ENCODE measurements around the gene NAALADL2. TPM values are rescaled to one million over a fixed set of nuclear protein-coding genes. Genes with fewer than 3 reads are reported as not detected.
"Not testable (repeated sequence)": the region's sequence is repeated elsewhere in the genome, so short reads cannot be mapped to it uniquely, and the experiment has no call there.

NAALADL2 gene
- polyA plus RNA-seq, 1 experiment, result 6.3 TPM

GRCh38 chr3:175777965-175778364, 918.8 kb downstream of the NAALADL2 start:
- CTCF ChIA-PET, result no interaction called here
- no peak for DNase-seq (ENCODE audit: low read depth, low spot score)
- POLR2A ChIA-PET, result no interaction called here
- TF ChIP-seq, protein P1, sequence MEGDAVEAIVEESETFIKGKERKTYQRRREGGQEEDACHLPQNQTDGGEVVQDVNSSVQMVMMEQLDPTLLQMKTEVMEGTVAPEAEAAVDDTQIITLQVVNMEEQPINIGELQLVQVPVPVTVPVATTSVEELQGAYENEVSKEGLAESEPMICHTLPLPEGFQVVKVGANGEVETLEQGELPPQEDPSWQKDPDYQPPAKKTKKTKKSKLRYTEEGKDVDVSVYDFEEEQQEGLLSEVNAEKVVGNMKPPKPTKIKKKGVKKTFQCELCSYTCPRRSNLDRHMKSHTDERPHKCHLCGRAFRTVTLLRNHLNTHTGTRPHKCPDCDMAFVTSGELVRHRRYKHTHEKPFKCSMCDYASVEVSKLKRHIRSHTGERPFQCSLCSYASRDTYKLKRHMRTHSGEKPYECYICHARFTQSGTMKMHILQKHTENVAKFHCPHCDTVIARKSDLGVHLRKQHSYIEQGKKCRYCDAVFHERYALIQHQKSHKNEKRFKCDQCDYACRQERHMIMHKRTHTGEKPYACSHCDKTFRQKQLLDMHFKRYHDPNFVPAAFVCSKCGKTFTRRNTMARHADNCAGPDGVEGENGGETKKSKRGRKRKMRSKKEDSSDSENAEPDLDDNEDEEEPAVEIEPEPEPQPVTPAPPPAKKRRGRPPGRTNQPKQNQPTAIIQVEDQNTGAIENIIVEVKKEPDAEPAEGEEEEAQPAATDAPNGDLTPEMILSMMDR (IDR thresholded peaks at IDR 0.05; ENCODE audit: low read depth, low read length), result no peak
- H3K9me3 ChIP-seq (ENCODE audit: control insufficient read depth, insufficient read depth, low read length), result no peaks in the 10 kb centered on the region
- H3K4me3 ChIP-seq (ENCODE audit: low read depth, low read length), result no peak overlapping the region
- no peaks in the 10 kb centered on the region for H3K27me3 ChIP-seq (ENCODE audit: control insufficient read depth, insufficient read depth, low read length)
- H3K27ac ChIP-seq (ENCODE audit: low read depth, low read length), result no peak overlapping the region

DNA sequence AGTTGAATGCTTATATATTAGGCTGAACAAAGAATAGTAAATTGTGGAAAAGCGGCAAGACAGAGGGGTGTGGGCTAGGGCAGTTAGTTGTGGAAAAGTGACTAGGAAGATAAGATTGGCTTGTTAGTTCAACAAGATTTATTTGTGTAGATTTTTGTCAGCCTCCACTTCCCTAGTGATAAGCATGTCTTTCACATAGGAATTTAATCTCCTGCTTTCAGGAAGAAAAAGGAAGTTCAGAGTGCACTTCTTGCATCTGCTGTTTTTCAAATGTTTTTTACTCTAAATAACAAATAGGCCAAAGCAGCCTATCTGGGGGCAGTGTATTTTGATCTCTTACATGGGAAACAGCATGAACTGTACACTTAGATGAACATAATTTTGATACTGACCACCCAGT, 919.9 kb downstream of the NAALADL2 start:
- Histone ChIP-seq H3K27ac (ENCODE audit: low read depth, low read length) (no peak overlapping the region), H3K4me3 (ENCODE audit: low read depth, low read length) (no peak overlapping the region), H3K27me3 (ENCODE audit: control insufficient read depth, insufficient read depth, low read length) (no peaks in the 10 kb centered on the region), H3K9me3 (ENCODE audit: control insufficient read depth, insufficient read depth, low read length) (no peaks in the 10 kb centered on the region)
- no peak for DNase-seq (ENCODE audit: low read depth, low spot score)
- ChIA-PET POLR2A (no interaction called here), CTCF (no interaction called here)
- TF ChIP-seq, protein P1 (IDR thresholded peaks at IDR 0.05; ENCODE audit: low read depth, low read length), result no peak

DNA sequence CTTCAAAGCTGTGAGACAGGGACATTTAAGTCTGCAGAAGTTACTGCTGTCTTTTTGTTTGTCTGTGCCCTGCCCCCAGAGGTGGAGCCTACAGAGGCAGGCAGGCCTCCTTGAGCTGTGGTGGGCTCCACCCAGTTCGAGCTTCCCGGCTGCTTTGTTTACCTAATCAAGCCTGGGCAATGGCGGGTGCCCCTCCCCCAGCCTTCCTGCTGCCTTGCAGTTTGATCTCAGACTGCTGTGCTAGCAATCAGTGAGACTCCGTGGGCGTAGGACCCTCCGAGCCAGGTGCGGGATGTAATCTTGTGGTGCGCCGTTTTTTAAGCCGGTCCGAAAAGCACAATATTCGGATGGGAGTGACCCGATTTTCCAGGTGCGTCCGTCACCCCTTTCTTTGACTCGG, 928.0 kb downstream of the NAALADL2 start:
- H3K27me3 ChIP-seq (ENCODE audit: control insufficient read depth, insufficient read depth, low read length); H3K9me3 ChIP-seq (ENCODE audit: control insufficient read depth, insufficient read depth, low read length); CTCF ChIA-PET; DNase-seq (ENCODE audit: low read depth, low spot score); H3K4me3 ChIP-seq (ENCODE audit: low read depth, low read length); H3K27ac ChIP-seq (ENCODE audit: low read depth, low read length); POLR2A ChIA-PET: not testable (repeated sequence)

DNA sequence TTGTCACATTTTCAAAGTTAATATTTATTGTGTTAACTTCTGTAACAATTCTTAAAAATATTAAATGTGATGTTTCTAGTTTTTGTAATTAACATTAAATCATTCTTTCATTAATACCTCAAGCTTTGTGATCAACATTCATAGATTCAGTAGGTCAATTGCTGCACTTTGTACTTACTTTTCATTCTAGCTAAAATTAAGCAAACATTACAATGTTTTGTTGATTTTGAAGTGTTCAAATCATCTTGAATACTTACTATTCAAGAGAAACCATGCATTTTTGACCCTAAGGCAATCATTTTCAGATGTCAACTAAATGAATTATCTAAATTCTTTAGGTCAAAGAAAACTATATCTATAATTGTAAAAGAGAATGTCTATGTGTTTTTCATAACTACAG, 933.1 kb downstream of the NAALADL2 start:
- ChIA-PET CTCF (interaction anchor here (1.5 kb wide), 1 partner anchor 32 kb away, joined by 3 read pairs; no protein-coding TSS in a partner anchor), POLR2A (no interaction called here)
- no peak for DNase-seq (ENCODE audit: low read depth, low spot score)
- Histone ChIP-seq H3K27me3 (ENCODE audit: control insufficient read depth, insufficient read depth, low read length) (no peaks in the 10 kb centered on the region), H3K9me3 (ENCODE audit: control insufficient read depth, insufficient read depth, low read length) (no peaks in the 10 kb centered on the region), H3K27ac (ENCODE audit: low read depth, low read length) (no peak overlapping the region), H3K4me3 (ENCODE audit: low read depth, low read length) (no peak overlapping the region)
- TF ChIP-seq, protein P1 (IDR thresholded peaks at IDR 0.05; ENCODE audit: low read depth, low read length), result no peak

- Histone ChIP-seq H3K9me3 (ENCODE audit: control insufficient read depth, insufficient read depth, low read length) (no peaks in the 10 kb centered on the region), H3K4me3 (ENCODE audit: low read depth, low read length) (no peak overlapping the region), H3K27me3 (ENCODE audit: control insufficient read depth, insufficient read depth, low read length) (no peaks in the 10 kb centered on the region), H3K27ac (ENCODE audit: low read depth, low read length) (no peak overlapping the region)
- DNase-seq (ENCODE audit: low read depth, low spot score), result no peak
- CTCF ChIA-PET, result no interaction called here
- POLR2A ChIA-PET, result no interaction called here
- TF ChIP-seq, protein P1 (IDR thresholded peaks at IDR 0.05; ENCODE audit: low read depth, low read length), result no peak
Observed at GRCh38 chr3:175798326-175798725, 939.2 kb downstream of the NAALADL2 start.

DNA sequence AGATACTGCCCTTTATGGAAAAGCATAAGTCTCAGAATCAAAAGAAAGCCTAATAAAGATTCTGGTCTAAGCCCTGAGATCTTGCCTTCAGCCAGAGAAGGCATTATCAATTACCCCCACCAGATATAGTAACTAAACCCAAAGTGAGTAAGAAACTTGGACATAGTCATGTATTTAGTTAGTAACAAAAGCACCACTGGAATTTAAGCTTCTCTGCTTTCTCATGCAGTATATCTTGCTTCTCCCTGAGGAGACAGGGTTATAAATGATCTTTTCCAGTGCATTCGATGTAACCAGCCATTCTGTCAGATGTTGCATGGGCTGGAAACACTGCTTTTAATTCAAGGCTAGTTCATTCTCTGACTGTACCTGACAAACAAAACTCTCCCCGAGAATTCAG, 946.7 kb downstream of the NAALADL2 start:
- TF ChIP-seq, protein P1 (IDR thresholded peaks at IDR 0.05; ENCODE audit: low read depth, low read length), result no peak
- H3K27ac ChIP-seq (ENCODE audit: low read depth, low read length), result no peak overlapping the region
- CTCF ChIA-PET, result no interaction called here
- POLR2A ChIA-PET, result no interaction called here
- DNase-seq (ENCODE audit: low read depth, low spot score), result no peak
- H3K4me3 ChIP-seq (ENCODE audit: low read depth, low read length), result no peak overlapping the region
- no peaks in the 10 kb centered on the region for H3K9me3 ChIP-seq (ENCODE audit: control insufficient read depth, insufficient read depth, low read length)
- no peaks in the 10 kb centered on the region for H3K27me3 ChIP-seq (ENCODE audit: control insufficient read depth, insufficient read depth, low read length)
